ENCODE data around the gene CDH23.
A peak's percentile ranks its signal among the peaks of the same experiment; 100 is the strongest.

The CDH23 gene

DNA sequence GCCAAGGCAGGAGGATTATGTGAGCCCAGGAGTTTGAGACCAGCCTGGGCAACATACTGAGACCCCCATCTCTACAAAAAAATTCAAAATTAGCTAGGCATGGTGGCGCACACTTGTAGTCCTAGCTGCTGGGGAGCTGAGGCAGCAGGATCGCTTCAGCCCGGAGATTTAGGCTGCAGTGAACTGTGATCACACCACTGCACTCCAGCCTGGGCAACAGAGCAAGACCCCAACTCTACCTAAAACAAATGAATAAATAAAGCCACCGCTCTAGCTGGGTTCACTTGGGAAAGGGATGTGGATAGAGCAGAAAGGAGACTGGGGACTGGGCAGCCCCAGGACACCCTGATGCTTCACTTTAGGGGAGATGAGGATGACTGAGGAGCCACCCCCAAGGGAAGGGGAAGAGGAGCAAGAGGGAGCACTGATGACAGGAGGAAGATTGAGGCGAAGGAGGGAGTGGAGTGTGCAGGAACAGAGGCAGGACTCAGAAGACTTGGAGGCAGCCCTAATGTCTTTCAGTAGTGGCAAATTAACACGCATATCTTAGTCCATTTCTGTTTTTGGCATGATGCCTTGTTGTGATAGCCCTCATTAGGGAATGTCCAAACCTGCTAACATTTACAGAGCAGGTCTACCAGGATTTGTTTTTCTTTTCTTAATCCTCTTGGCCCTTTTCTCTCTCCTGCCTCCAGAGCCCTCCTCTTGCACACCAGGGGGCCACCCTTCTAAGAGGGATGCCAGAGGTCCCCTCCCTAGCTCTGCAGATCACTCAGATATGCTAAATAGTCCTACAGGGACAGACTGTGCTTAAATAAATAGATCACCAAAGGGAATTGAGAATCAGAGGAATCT lies 234.5 kb downstream of the CDH23 start:
- Histone ChIP-seq H3K27me3 (ENCODE audit: control insufficient read depth, insufficient read depth, low read length) (peaks cover 51% of the 10 kb centered on the region), H3K36me3 (ENCODE audit: control insufficient read depth, insufficient read depth, low read length) (no peaks in the 10 kb centered on the region), H3K27ac (ENCODE audit: low read depth, low read length) (peak overlapping the region; percentile 61), H3K9ac (ENCODE audit: low read depth, low read length) (no peak overlapping the region), H3K4me3 (ENCODE audit: low read depth, low read length) (0 out of 2 replicates have a peak overlapping the region, but pooled peaks have one; percentile 2), H3K4me1 (ENCODE audit: control insufficient read depth, insufficient read depth, low read length) (peaks cover 59% of the 10 kb centered on the region), H3K9me3 (ENCODE audit: control insufficient read depth, insufficient read depth, low read length) (no peaks in the 10 kb centered on the region)

DNA sequence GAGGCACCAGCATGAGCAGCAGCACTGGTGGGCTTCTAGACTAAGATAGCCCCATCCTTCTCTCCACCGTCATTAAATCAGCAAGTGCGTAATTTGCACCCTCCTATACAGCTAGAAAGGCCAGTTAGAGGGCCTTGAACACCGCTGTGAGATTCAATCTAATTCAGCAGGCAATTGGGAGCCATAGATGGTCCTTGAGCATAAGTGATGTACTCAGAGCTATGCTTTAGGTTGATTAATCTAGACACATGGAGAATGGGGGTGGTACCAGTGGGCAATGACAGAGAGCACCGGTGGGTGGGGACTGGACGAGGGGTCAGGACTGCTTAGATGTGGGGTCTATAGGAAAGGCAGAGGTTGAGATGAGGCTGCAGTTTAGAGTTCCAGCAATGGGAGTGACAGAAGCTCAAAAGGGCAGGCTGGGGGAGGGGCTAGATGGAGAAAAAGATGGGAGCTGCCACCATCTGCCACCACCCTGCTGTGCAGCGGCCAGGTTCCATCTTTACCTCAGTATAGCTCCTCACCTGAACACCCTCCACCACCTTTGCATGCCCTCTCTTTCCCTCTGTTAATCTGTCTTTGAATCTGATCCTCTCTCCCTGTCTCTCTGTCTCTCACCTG lies 235.6 kb downstream of the CDH23 start:
- Histone ChIP-seq H3K4me1 (ENCODE audit: control insufficient read depth, insufficient read depth, low read length) (peaks cover 51% of the 10 kb centered on the region), H3K9me3 (ENCODE audit: control insufficient read depth, insufficient read depth, low read length) (no peaks in the 10 kb centered on the region), H3K4me3 (ENCODE audit: low read depth, low read length) (no peak overlapping the region), H3K9ac (ENCODE audit: low read depth, low read length) (no peak overlapping the region), H3K36me3 (ENCODE audit: control insufficient read depth, insufficient read depth, low read length) (no peaks in the 10 kb centered on the region), H3K27ac (ENCODE audit: low read depth, low read length) (no peak overlapping the region), H3K27me3 (ENCODE audit: control insufficient read depth, insufficient read depth, low read length) (peaks cover 58% of the 10 kb centered on the region)

- H3K36me3 ChIP-seq (ENCODE audit: control insufficient read depth, insufficient read depth, low read length), result no peaks in the 10 kb centered on the region
These were observed 236.3 kb downstream of the CDH23 start for GRCh38 chr10:71632896-71633600.

GRCh38 chr10:71633920-71634319 lies 237.2 kb downstream of the CDH23 start:
- Histone ChIP-seq H3K27ac (ENCODE audit: low read depth, low read length) (no peak overlapping the region), H3K4me3 (ENCODE audit: low read depth, low read length) (no peak overlapping the region), H3K4me1 (ENCODE audit: control insufficient read depth, insufficient read depth, low read length) (peaks cover 53% of the 10 kb centered on the region), H3K9ac (ENCODE audit: low read depth, low read length) (no peak overlapping the region), H3K36me3 (ENCODE audit: control insufficient read depth, insufficient read depth, low read length) (no peaks in the 10 kb centered on the region), H3K27me3 (ENCODE audit: control insufficient read depth, insufficient read depth, low read length) (peaks cover 63% of the 10 kb centered on the region), H3K9me3 (ENCODE audit: control insufficient read depth, insufficient read depth, low read length) (no peaks in the 10 kb centered on the region)

More at GRCh38 chr10:71632896-71633600, 236.3 kb downstream of the CDH23 start:
- no peak overlapping the region for H3K27ac ChIP-seq (ENCODE audit: low read depth, low read length)
- no peak overlapping the region for H3K9ac ChIP-seq (ENCODE audit: low read depth, low read length)
- peaks cover 58% of the 10 kb centered on the region for H3K27me3 ChIP-seq (ENCODE audit: control insufficient read depth, insufficient read depth, low read length)
- H3K4me1 ChIP-seq (ENCODE audit: control insufficient read depth, insufficient read depth, low read length), result peaks cover 46% of the 10 kb centered on the region
- H3K9me3 ChIP-seq (ENCODE audit: control insufficient read depth, insufficient read depth, low read length), result no peaks in the 10 kb centered on the region
- H3K4me3 ChIP-seq (ENCODE audit: low read depth, low read length), result no peak overlapping the region

DNA sequence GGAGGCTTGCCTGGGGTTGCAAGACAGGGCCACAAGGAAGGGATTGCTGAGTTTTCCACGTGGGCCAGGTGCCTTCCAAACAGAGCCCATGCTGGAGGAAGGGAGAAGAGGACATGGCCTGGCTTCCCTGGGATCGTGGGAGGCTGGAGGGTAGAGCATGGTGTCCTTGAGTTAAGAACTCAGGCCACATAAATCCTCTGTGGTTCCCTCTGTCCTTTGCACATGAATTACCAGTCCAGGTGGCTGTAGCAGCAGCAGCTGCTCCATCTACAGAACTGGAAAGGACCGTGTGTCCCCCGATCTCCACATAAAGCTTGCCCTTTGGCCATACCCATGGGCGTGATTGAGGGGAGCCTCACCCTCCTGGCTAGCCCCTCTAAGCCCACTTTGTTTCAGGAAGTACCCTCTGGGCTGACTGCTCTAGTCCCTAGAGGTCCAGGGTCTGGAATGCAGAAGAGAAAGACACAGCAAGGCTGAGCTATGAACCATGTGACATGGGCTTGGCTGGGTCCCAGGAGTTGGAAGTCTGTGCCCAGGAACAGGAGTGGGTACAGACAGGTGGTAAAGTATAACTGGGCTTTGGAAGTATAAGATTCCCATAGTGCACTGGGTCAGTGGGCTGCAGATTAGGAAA lies 237.9 kb downstream of the CDH23 start:
- Histone ChIP-seq H3K27me3 (ENCODE audit: control insufficient read depth, insufficient read depth, low read length) (peaks cover 64% of the 10 kb centered on the region), H3K9ac (ENCODE audit: low read depth, low read length) (no peak overlapping the region), H3K4me3 (ENCODE audit: low read depth, low read length) (no peak overlapping the region), H3K9me3 (ENCODE audit: control insufficient read depth, insufficient read depth, low read length) (no peaks in the 10 kb centered on the region), H3K27ac (ENCODE audit: low read depth, low read length) (no peak overlapping the region), H3K4me1 (ENCODE audit: control insufficient read depth, insufficient read depth, low read length) (peaks cover 59% of the 10 kb centered on the region), H3K36me3 (ENCODE audit: control insufficient read depth, insufficient read depth, low read length) (no peaks in the 10 kb centered on the region)

- no peak overlapping the region for H3K4me3 ChIP-seq (ENCODE audit: low read depth, low read length)
- H3K4me1 ChIP-seq (ENCODE audit: control insufficient read depth, insufficient read depth, low read length), result peaks cover 58% of the 10 kb centered on the region
- no peaks in the 10 kb centered on the region for H3K36me3 ChIP-seq (ENCODE audit: control insufficient read depth, insufficient read depth, low read length)
- no peaks in the 10 kb centered on the region for H3K9me3 ChIP-seq (ENCODE audit: control insufficient read depth, insufficient read depth, low read length)
- peaks cover 69% of the 10 kb centered on the region for H3K27me3 ChIP-seq (ENCODE audit: control insufficient read depth, insufficient read depth, low read length)
- H3K27ac ChIP-seq (ENCODE audit: low read depth, low read length), result no peak overlapping the region
- H3K9ac ChIP-seq (ENCODE audit: low read depth, low read length), result no peak overlapping the region
These were observed 238.6 kb downstream of the CDH23 start for GRCh38 chr10:71635251-71635866.

DNA sequence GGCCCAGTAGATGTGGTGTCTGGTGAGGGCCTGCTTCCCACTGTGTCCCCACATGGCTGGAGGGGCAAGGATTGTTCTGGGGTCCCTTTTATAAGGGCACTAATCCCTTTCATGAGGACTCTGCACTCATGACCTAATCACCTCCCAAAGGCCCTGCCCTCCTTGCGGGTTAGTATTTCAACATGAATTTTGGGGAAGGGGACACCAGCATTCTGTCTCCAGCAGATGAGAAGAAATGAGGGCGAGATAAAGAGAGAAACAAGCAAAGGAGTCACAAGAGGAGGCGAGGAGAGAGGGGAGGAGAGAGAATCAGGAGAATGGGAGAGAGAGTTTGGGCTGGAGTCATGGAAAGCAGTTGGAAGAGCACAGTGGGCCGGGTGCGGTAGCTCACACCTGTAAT lies 239.1 kb downstream of the CDH23 start:
- H3K27me3 ChIP-seq (ENCODE audit: control insufficient read depth, insufficient read depth, low read length), result peaks cover 67% of the 10 kb centered on the region
- peaks cover 57% of the 10 kb centered on the region for H3K4me1 ChIP-seq (ENCODE audit: control insufficient read depth, insufficient read depth, low read length)
- no peak overlapping the region for H3K9ac ChIP-seq (ENCODE audit: low read depth, low read length)
- no peak overlapping the region for H3K4me3 ChIP-seq (ENCODE audit: low read depth, low read length)
- H3K9me3 ChIP-seq (ENCODE audit: control insufficient read depth, insufficient read depth, low read length), result no peaks in the 10 kb centered on the region
- no peak overlapping the region for H3K27ac ChIP-seq (ENCODE audit: low read depth, low read length)
- no peaks in the 10 kb centered on the region for H3K36me3 ChIP-seq (ENCODE audit: control insufficient read depth, insufficient read depth, low read length)

DNA sequence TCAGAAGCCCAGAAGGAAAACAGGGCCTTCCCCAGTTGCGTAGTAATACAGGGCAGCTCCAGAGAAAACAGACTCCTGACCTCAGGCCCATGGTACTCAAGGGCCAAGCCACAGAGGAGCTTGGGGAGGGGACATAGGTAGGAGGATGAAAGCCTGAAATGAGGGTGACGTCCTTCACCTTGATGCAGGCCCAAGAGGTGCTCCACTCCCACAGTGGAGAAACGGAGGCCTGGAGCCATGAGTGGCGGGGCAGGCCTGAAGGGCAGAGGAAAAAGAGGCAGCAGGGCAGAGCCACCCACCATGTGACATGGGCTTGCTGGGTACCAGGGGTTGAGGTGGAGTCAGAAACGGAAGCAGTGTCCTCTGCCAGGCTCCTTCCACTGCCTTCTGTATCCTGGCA lies 239.9 kb downstream of the CDH23 start:
- Histone ChIP-seq H3K4me3 (ENCODE audit: low read depth, low read length) (no peak overlapping the region), H3K9me3 (ENCODE audit: control insufficient read depth, insufficient read depth, low read length) (no peaks in the 10 kb centered on the region), H3K9ac (ENCODE audit: low read depth, low read length) (no peak overlapping the region), H3K27ac (ENCODE audit: low read depth, low read length) (no peak overlapping the region), H3K4me1 (ENCODE audit: control insufficient read depth, insufficient read depth, low read length) (peaks cover 58% of the 10 kb centered on the region), H3K36me3 (ENCODE audit: control insufficient read depth, insufficient read depth, low read length) (no peaks in the 10 kb centered on the region), H3K27me3 (ENCODE audit: control insufficient read depth, insufficient read depth, low read length) (peaks cover 64% of the 10 kb centered on the region)

GRCh38 chr10:71637305-71637704 lies 240.6 kb downstream of the CDH23 start:
- Histone ChIP-seq H3K9ac (ENCODE audit: low read depth, low read length) (no peak overlapping the region), H3K9me3 (ENCODE audit: control insufficient read depth, insufficient read depth, low read length) (no peaks in the 10 kb centered on the region), H3K4me1 (ENCODE audit: control insufficient read depth, insufficient read depth, low read length) (peaks cover 50% of the 10 kb centered on the region), H3K27me3 (ENCODE audit: control insufficient read depth, insufficient read depth, low read length) (peaks cover 57% of the 10 kb centered on the region), H3K36me3 (ENCODE audit: control insufficient read depth, insufficient read depth, low read length) (no peaks in the 10 kb centered on the region), H3K27ac (ENCODE audit: low read depth, low read length) (no peak overlapping the region), H3K4me3 (ENCODE audit: low read depth, low read length) (no peak overlapping the region)

DNA sequence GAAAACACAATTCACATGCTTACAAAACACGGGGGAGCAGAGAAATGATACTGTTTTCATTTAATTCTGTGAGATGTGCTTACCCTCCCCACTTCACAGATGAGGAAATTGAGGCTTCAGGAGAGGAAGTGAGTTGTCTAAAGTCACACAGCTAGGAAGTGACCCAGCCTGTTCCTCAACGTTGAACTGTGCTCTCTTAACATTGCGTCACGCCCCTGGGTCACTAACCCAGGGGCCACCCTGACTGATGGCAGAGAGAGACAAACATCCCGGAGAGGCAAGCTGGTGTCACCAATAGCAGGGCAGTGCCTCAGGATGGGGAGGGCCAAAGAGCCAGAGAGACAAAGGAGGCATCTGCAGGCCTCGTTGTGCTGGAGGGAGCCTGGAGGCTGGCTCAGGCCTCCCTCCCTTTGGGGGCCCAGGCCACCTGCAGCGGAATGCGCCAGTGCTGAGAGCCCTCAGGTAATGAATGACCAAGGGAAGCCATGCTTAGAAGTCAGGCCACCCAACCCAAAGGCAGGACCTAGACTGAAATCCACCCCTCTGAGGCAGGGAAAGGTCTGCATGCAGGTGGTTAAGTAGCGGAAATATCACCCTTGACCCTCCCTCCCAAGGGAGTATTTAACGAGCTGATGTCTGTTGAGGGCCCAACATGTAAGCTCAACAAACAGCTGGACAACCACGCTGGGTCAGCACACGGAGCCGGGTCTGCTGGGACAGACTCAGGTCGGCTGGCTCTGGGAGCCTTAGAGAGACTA lies 241.5 kb downstream of the CDH23 start:
- Histone ChIP-seq H3K4me3 (ENCODE audit: low read depth, low read length) (no peak overlapping the region), H3K36me3 (ENCODE audit: control insufficient read depth, insufficient read depth, low read length) (no peaks in the 10 kb centered on the region), H3K27me3 (ENCODE audit: control insufficient read depth, insufficient read depth, low read length) (peaks cover 48% of the 10 kb centered on the region), H3K9ac (ENCODE audit: low read depth, low read length) (no peak overlapping the region), H3K9me3 (ENCODE audit: control insufficient read depth, insufficient read depth, low read length) (no peaks in the 10 kb centered on the region), H3K4me1 (ENCODE audit: control insufficient read depth, insufficient read depth, low read length) (peaks cover 49% of the 10 kb centered on the region), H3K27ac (ENCODE audit: low read depth, low read length) (peak overlapping the region; percentile 67)
